CD4-positive, alpha-beta T cell (primary cell): ENCODE measurements around the gene GLYR1. TPM values are rescaled to one million over a fixed set of nuclear protein-coding genes. Genes with fewer than 3 reads are reported as not detected.

Source experiments
- ATAC-seq: fragments of 200-7000 bp; cut with Tn5 transposase; one replicate; pipeline ENCODE4 v1.10.0; 2022; ENCODE audit warnings: mild to moderate bottlenecking; ENCODE audit not compliant: poor library complexity
- CTCF ChIA-PET: fragments of 350-600 bp; sonication (Branson Sonifier 250); formaldehyde crosslinking; loops from one replicate; lab custom pipeline; 2021; ENCODE audit warnings: antibody characterized with exemption, inconsistent platforms; lab: Charles Lee
- POLR2A ChIA-PET: fragments of 350-600 bp; sonication (Branson Sonifier 250); formaldehyde crosslinking; loops from one replicate; lab custom pipeline; 2021; ENCODE audit warnings: antibody characterized with exemption, inconsistent platforms; lab: Charles Lee
- DNase-seq, 14 experiments: peaks; one replicate each; pipeline ENCODE4 v3.0.0-alpha.2; 2013 to 2020; ENCODE audit warnings: mixed read lengths in 2 of 14
- H3K27ac ChIP-seq, 2 donors: one replicate each; pipeline versions ENCODE4 v1.5.1 to v1.7.0; 2013; ENCODE audit warnings: low read length in 2 of 2, low read depth in 1 of 2, mild to moderate bottlenecking in 1 of 2
- H3K27me3 ChIP-seq, 2 experiments: 1 replicate in 1 of 2; 2 replicates in 1 of 2; pipeline versions ENCODE4 v1.6.1 to v1.7.0; 2013; ENCODE audit warnings: low read length in 2 of 2, control low read depth in 1 of 2, mild to moderate bottlenecking in 1 of 2, moderate library complexity in 1 of 2; ENCODE audit not compliant: insufficient read depth in 2 of 2, control insufficient read depth in 1 of 2
- H3K36me3 ChIP-seq: one replicate; pipeline ENCODE4 v1.6.1; 2013; ENCODE audit warnings: low read length, control low read depth; ENCODE audit not compliant: insufficient read depth
- H3K4me1 ChIP-seq: one replicate; pipeline ENCODE4 v1.6.1; 2013; ENCODE audit warnings: low read length, control low read depth; ENCODE audit not compliant: insufficient read depth
- H3K4me3 ChIP-seq: one replicate; pipeline ENCODE4 v1.5.1; 2013; ENCODE audit warnings: mild to moderate bottlenecking, low read length, moderate library complexity
- H3K9me3 ChIP-seq, 2 experiments: 1 replicate in 1 of 2; 2 replicates in 1 of 2; pipeline versions ENCODE4 v1.6.1 to v1.7.0; 2013; ENCODE audit warnings: low read length in 2 of 2, mild to moderate bottlenecking in 2 of 2, control low read depth in 1 of 2, moderate library complexity in 1 of 2; ENCODE audit not compliant: control insufficient read depth in 1 of 2, insufficient read depth in 1 of 2
- H3K27ac Mint-ChIP-seq: one replicate; pipeline ENCODE4 v1.8.0; 2020; ENCODE audit warnings: mixed read lengths
- H3K27me3 Mint-ChIP-seq: one replicate; pipeline ENCODE4 v1.8.0; 2021; ENCODE audit warnings: mixed read lengths
- H3K36me3 Mint-ChIP-seq: one replicate; pipeline ENCODE4 v1.8.0; 2021; ENCODE audit warnings: low read depth, mixed read lengths
- H3K4me1 Mint-ChIP-seq: one replicate; pipeline ENCODE4 v1.8.0; 2021; ENCODE audit warnings: low read depth, mixed read lengths
- H3K4me3 Mint-ChIP-seq: one replicate; pipeline ENCODE4 v1.8.0; 2020; ENCODE audit warnings: mild to moderate bottlenecking, mixed read lengths
- H3K9me3 Mint-ChIP-seq: one replicate; pipeline ENCODE4 v1.8.0; 2020; ENCODE audit warnings: mixed read lengths
- CTCF ChIP-seq: fragments of 200-600 bp; IDR thresholded peaks from one replicate; pipeline ENCODE4 v1.8.0; 2022; ENCODE audit warnings: antibody characterized with exemption, mild to moderate bottlenecking
- intact Hi-C, 2 experiments: fragments of 100-400 bp; cut with DNase I in 1 of 2; cut with micrococcal nuclease in 1 of 2; formaldehyde crosslinking; loops; one replicate each; pipeline versions ENCODE4 v1.15.1 to v1.9.0; 2023 to 2025; cut with DNase I, micrococcal nuclease
- total RNA-seq, 174 experiments: library from RNA in 2 of 174; stranded (reverse) in 2 of 174; gene quantifications; one replicate each; pipeline ENCODE4 v1.2.3 and lab custom pipeline; 2021 to 2026

GLYR1 gene
- total RNA-seq, 2 experiments from 2014 or later, result 71.7 to 77.2 TPM

DNA sequence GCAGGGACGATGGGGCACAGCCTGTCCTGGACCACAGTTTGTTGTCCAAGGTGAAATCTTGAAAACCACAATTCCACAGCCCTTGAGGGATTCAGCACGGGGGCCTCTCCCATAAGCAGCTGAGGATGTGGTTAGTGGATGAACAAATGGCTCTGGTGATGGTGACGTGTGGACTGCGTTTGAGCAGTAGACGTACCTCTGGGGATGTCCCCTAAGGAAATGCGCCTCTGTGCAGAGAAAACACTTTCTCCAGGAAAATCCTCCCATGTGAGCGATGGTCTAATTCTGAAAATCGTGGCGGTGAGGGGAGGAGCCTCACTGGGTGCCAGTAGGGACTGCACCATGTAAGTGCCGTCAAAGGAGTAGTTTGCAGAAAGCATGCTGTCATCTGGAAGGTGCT, 56.2 kb downstream of the GLYR1 start:
- Mint-ChIP-seq H3K9me3 (no peaks in the 10 kb centered on the region), H3K4me1 (no peaks in the 10 kb centered on the region), H3K27ac (no peak overlapping the region), H3K27me3 (no peaks in the 10 kb centered on the region), H3K36me3 (no peaks in the 10 kb centered on the region), H3K4me3 (no peak overlapping the region)
- Histone ChIP-seq H3K4me3 (no peak overlapping the region), H3K4me1 (no peaks in the 10 kb centered on the region), H3K27me3 (no peaks in the 10 kb centered on the region), H3K36me3 (no peaks in the 10 kb centered on the region), H3K27ac (no peak overlapping the region), H3K9me3 (no peaks in the 10 kb centered on the region)
- POLR2A ChIA-PET, result no interaction called here
- DNase-seq, result no peak
- intact Hi-C loops, result no loop called here
- peak; percentile 24 for ATAC-seq
- no peak for TF ChIP-seq CTCF
- CTCF ChIA-PET, result no interaction called here

DNA sequence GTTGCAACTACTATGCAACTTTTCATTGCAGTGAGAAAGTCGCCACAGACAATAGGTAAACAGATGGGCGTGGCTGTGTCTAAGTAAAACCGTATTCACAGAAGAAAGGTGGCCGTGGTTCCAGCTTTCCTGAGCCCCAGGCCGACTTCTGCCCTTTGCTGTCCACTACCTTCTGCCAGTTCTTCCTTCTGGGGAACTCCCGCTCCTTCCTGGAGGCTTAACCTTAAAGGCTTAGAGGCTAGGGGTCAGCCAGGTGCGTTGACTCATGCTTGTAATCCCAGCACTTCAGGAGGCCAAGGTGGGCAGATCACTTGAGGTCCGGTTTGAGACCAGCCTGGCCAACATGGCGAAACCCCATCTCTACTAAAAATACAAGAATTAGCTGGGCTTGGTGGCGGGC, 56.8 kb downstream of the GLYR1 start:
- ATAC-seq, result no peak
- H3K4me3 Mint-ChIP-seq, result no peak overlapping the region
- no peaks in the 10 kb centered on the region for H3K9me3 Mint-ChIP-seq
- intact Hi-C loops, result no loop called here
- TF ChIP-seq CTCF, result no peak
- no peaks in the 10 kb centered on the region for H3K4me1 Mint-ChIP-seq
- ChIA-PET CTCF (no interaction called here), POLR2A (no interaction called here)
- H3K27me3 ChIP-seq, result no peaks in the 10 kb centered on the region
- no peaks in the 10 kb centered on the region for H3K36me3 Mint-ChIP-seq
- no peak overlapping the region for H3K4me3 ChIP-seq
- H3K9me3 ChIP-seq, result no peaks in the 10 kb centered on the region
- H3K36me3 ChIP-seq, result no peaks in the 10 kb centered on the region
- no peak for DNase-seq
- no peaks in the 10 kb centered on the region for H3K4me1 ChIP-seq
- H3K27ac Mint-ChIP-seq, result no peak overlapping the region
- H3K27me3 Mint-ChIP-seq, result no peaks in the 10 kb centered on the region
- H3K27ac ChIP-seq, result no peak overlapping the region

DNA sequence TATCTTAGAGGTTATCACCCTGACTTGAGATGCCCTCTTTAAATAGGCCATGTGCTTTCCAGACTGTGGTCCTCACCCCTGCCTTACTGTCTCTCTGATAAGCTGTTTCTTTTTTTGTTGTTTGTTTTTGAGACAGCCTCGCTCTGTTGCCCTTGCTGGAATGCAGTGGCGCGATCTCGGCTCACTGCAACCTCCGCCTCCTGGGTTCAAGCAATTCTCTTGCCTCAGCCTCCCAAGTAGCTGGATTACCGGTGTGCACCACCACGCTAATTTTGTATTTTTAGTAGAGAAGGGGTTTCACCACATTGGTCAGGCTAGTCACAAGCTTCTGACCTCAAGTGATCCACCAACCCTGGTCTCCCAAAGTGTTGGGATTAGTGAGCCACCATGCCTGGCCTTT, 58.2 kb downstream of the GLYR1 start:
- Mint-ChIP-seq H3K27ac (no peak overlapping the region), H3K4me1 (no peaks in the 10 kb centered on the region), H3K36me3 (no peaks in the 10 kb centered on the region), H3K9me3 (no peaks in the 10 kb centered on the region), H3K4me3 (no peak overlapping the region), H3K27me3 (no peaks in the 10 kb centered on the region)
- intact Hi-C loops, result no loop called here
- TF ChIP-seq CTCF, result no peak
- no peaks in the 10 kb centered on the region for H3K9me3 ChIP-seq
- no peaks in the 10 kb centered on the region for H3K27me3 ChIP-seq
- H3K4me3 ChIP-seq, result no peak overlapping the region
- no peak for DNase-seq
- H3K4me1 ChIP-seq, result no peaks in the 10 kb centered on the region
- H3K36me3 ChIP-seq, result no peaks in the 10 kb centered on the region
- no peak overlapping the region for H3K27ac ChIP-seq
- ChIA-PET CTCF (interaction anchor here (0.6 kb wide), 1 partner anchor 69 kb away, joined by 3 read pairs; no protein-coding TSS in a partner anchor), POLR2A (interaction anchor here (0.7 kb wide), 1 partner anchor 12 kb away, joined by 3 read pairs; no protein-coding TSS in a partner anchor)
- no peak for ATAC-seq
